Keratinocyte (primary cell): ENCODE results near the gene ARID4A.

Source experiments
- EZH2 ChIP-seq: IDR thresholded peaks from one replicate; pipeline ENCODE4 v1.6.1; 2012; ENCODE audit warnings: inconsistent platforms, mild to moderate bottlenecking, low read length, moderate library complexity
- TF ChIP-seq, protein P1 (sequence below), 3 experiments: IDR thresholded peaks in 1 of 3; conservative IDR thresholded peaks in 1 of 3; optimal IDR thresholded peaks in 1 of 3; 2 replicates in 2 of 3; 3 replicates in 1 of 3; pipeline versions ENCODE3 to v1.5.1; 2011; ENCODE audit warnings: low read length in 3 of 3, mild to moderate bottlenecking in 3 of 3, moderate library complexity in 2 of 3, control low read depth in 1 of 3, inconsistent platforms in 1 of 3; ENCODE audit not compliant: insufficient read depth in 2 of 3; ENCODE audit errors: extremely low read depth in 1 of 3

DNA sequence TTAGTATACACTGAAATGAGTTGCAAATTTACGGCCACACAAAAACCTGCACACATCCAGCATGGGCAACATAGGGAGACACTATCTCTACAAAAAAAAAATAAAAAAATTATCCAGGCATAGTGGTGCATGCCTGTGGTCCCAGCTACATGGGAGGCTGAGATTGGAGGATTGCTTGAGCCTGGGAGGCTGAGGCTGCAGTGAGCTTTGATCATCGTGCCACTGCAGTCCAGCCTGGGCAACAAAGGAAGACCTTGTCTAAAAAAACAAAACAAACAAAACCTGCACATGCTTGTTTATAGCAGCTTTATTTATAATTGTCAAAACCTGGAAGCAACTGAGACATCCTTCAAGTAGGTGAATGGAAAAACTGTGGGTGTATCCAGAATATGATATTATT, 92.5 kb downstream of the ARID4A start:
- no peak for TF ChIP-seq EZH2
- TF ChIP-seq, protein P1, sequence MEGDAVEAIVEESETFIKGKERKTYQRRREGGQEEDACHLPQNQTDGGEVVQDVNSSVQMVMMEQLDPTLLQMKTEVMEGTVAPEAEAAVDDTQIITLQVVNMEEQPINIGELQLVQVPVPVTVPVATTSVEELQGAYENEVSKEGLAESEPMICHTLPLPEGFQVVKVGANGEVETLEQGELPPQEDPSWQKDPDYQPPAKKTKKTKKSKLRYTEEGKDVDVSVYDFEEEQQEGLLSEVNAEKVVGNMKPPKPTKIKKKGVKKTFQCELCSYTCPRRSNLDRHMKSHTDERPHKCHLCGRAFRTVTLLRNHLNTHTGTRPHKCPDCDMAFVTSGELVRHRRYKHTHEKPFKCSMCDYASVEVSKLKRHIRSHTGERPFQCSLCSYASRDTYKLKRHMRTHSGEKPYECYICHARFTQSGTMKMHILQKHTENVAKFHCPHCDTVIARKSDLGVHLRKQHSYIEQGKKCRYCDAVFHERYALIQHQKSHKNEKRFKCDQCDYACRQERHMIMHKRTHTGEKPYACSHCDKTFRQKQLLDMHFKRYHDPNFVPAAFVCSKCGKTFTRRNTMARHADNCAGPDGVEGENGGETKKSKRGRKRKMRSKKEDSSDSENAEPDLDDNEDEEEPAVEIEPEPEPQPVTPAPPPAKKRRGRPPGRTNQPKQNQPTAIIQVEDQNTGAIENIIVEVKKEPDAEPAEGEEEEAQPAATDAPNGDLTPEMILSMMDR (optimal IDR thresholded peaks at IDR 0.05 in 1 of 3, IDR thresholded peaks at IDR 0.05 in 1 of 3, conservative IDR thresholded peaks at IDR 0.05 in 1 of 3; ENCODE audit: extremely low read depth in 1 of 3, insufficient read depth in 2 of 3, low read length in 3 of 3): no peak
